Tibial nerve (tissue), 4 donors: Measurements from ENCODE around the gene ANKRD11. TPM values are rescaled to one million over a fixed set of nuclear protein-coding genes. Genes with fewer than 3 reads are reported as not detected.

Experiments
- DNase-seq, 2 donors: peaks; one replicate each; pipeline ENCODE4 v3.0.0-alpha.2; 2019; ENCODE audit warnings: low spot score in 2 of 2
- H3K27ac ChIP-seq, 4 donors: fragments of 200-600 bp; sonication (generic) in 3 of 4; one replicate each; pipeline ENCODE4 v1.5.1; 2017 to 2019; ENCODE audit warnings: mild to moderate bottlenecking in 1 of 4
- H3K27me3 ChIP-seq, 2 donors: fragments of 200-600 bp; sonication (generic) in 1 of 2; one replicate each; pipeline versions ENCODE4 v1.5.1 to v1.6.0; 2017 to 2019
- H3K36me3 ChIP-seq, 3 donors: fragments of 200-600 bp; sonication (generic); one replicate each; pipeline ENCODE4 v1.5.1; 2018 to 2019
- H3K4me1 ChIP-seq, 4 donors: fragments of 200-600 bp; sonication (generic) in 3 of 4; one replicate each; pipeline ENCODE4 v1.5.1; 2017 to 2019
- H3K4me3 ChIP-seq, 4 donors: fragments of 200-600 bp; sonication (generic) in 3 of 4; one replicate each; pipeline ENCODE4 v1.5.1; 2017 to 2019; ENCODE audit warnings: mild to moderate bottlenecking in 1 of 4, moderate library complexity in 1 of 4
- H3K9me3 ChIP-seq, 4 donors: fragments of 200-600 bp; sonication (generic) in 3 of 4; one replicate each; pipeline ENCODE4 v1.5.1; 2017 to 2019
- CTCF ChIP-seq, 5 experiments: fragments of 200-600 bp in 3 of 5; fragments of 450-650 bp in 2 of 5; sonication (generic) in 3 of 5; IDR thresholded peaks; one replicate each; pipeline ENCODE4 v1.5.1; 2016 to 2019; ENCODE audit warnings: antibody characterized with exemption in 5 of 5, mild to moderate bottlenecking in 3 of 5, moderate library complexity in 2 of 5
- EP300 ChIP-seq, 2 donors: sonication (generic); formaldehyde crosslinking; IDR thresholded peaks; one replicate each; pipeline ENCODE4 v1.6.1; 2017; ENCODE audit warnings: antibody characterized with exemption in 2 of 2, mild to moderate bottlenecking in 1 of 2
- POLR2A ChIP-seq, 2 donors: fragments of 450-650 bp; IDR thresholded peaks; one replicate each; pipeline ENCODE4 v1.6.1; 2017; ENCODE audit warnings: antibody characterized with exemption in 2 of 2, mild to moderate bottlenecking in 2 of 2, moderate library complexity in 2 of 2
- WGBS, 2 donors: methylation state at CpG; one replicate each; pipeline ENCODE4 v1.1.5; 2018; 5-methylcytosine and 5-hydroxymethylcytosine counted together
- total RNA-seq, 4 donors: library from RNA; depleted of rRNA; stranded (reverse); fragments of >200 nt; gene quantifications; one replicate each; pipeline ENCODE4 v1.1.0, GENCODE V29; 2016

ANKRD11 gene
- total RNA-seq, 4 donors from 2014 or later: 104 to 177 (median 112) TPM

GRCh38 chr16:89460556-89460955 lies 29.8 kb downstream of the ANKRD11 start:
- Histone ChIP-seq H3K9me3 (no peaks in the 10 kb centered on the region), H3K4me1 (peaks cover 0 to 63% (median 5%) of the 10 kb centered on the region in 4 donors), H3K4me3 (no peak overlapping the region), H3K36me3 (no peaks in the 10 kb centered on the region), H3K27me3 (no peaks in the 10 kb centered on the region), H3K27ac (no peak overlapping the region)
- DNase-seq: no peak
- 82 to 84% methylated on average over 6 of the region's 6 CpGs for WGBS, 2 donors
- TF ChIP-seq CTCF (IDR thresholded peaks at IDR 0.05): no peak

GRCh38 chr16:89458967-89459366 lies 31.4 kb downstream of the ANKRD11 start:
- no peaks in the 10 kb centered on the region for H3K36me3 ChIP-seq
- WGBS, 2 donors: 65 to 68% methylated on average over 2 of the region's 2 CpGs
- H3K4me1 ChIP-seq: peaks cover 0 to 55% (median 8%) of the 10 kb centered on the region in 4 donors
- no peak overlapping the region for H3K27ac ChIP-seq
- TF ChIP-seq CTCF (IDR thresholded peaks at IDR 0.05) (no peak), POLR2A (IDR thresholded peaks at IDR 0.05) (no peak), EP300 (IDR thresholded peaks at IDR 0.05) (no peak)
- DNase-seq: no peak
- no peaks in the 10 kb centered on the region for H3K27me3 ChIP-seq
- no peak overlapping the region for H3K4me3 ChIP-seq
- H3K9me3 ChIP-seq: no peaks in the 10 kb centered on the region

- DNase-seq: no peak
- no peaks in the 10 kb centered on the region for H3K9me3 ChIP-seq
- H3K27me3 ChIP-seq: no peaks in the 10 kb centered on the region
- no peak for TF ChIP-seq EP300 (IDR thresholded peaks at IDR 0.05)
- TF ChIP-seq POLR2A (IDR thresholded peaks at IDR 0.05): no peak
- TF ChIP-seq CTCF (IDR thresholded peaks at IDR 0.05): no peak
- no peak overlapping the region for H3K4me3 ChIP-seq
- 64 to 65% methylated on average over 7 of the region's 7 CpGs for WGBS, 2 donors
- H3K4me1 ChIP-seq: peaks cover 0 to 55% (median 12%) of the 10 kb centered on the region in 4 donors
- no peaks in the 10 kb centered on the region for H3K36me3 ChIP-seq
- no peak overlapping the region for H3K27ac ChIP-seq
Observed at GRCh38 chr16:89458551-89458950, 31.8 kb downstream of the ANKRD11 start.

GRCh38 chr16:89456419-89456959 lies 33.9 kb downstream of the ANKRD11 start:
- Histone ChIP-seq H3K4me3 (no peak overlapping the region), H3K36me3 (no peaks in the 10 kb centered on the region), H3K9me3 (no peaks in the 10 kb centered on the region), H3K4me1 (peaks cover 0 to 62% (median 21%) of the 10 kb centered on the region in 4 donors), H3K27ac (no peak overlapping the region), H3K27me3 (no peaks in the 10 kb centered on the region)
- 55 to 64% methylated on average over 12 of the region's 12 CpGs for WGBS, 2 donors
- no peak for TF ChIP-seq POLR2A (IDR thresholded peaks at IDR 0.05)
- no peak for TF ChIP-seq EP300 (IDR thresholded peaks at IDR 0.05)
- TF ChIP-seq CTCF (IDR thresholded peaks at IDR 0.05): no peak
- DNase-seq: no peak

GRCh38 chr16:89455692-89456091 lies 34.7 kb downstream of the ANKRD11 start:
- Histone ChIP-seq H3K36me3 (no peaks in the 10 kb centered on the region), H3K27me3 (no peaks in the 10 kb centered on the region), H3K27ac (no peak overlapping the region), H3K4me1 (peaks cover 0 to 62% (median 24%) of the 10 kb centered on the region in 4 donors), H3K4me3 (no peak overlapping the region), H3K9me3 (no peaks in the 10 kb centered on the region)
- TF ChIP-seq EP300 (IDR thresholded peaks at IDR 0.05) (no peak), CTCF (IDR thresholded peaks at IDR 0.05) (no peak), POLR2A (IDR thresholded peaks at IDR 0.05) (no peak)
- 95 to 98% methylated on average over 2 of the region's 2 CpGs for WGBS, 2 donors
- no peak for DNase-seq
